Right lobe of liver (tissue), 6 donors: ENCODE results near the gene VSTM4. TPM values are rescaled to one million over a fixed set of nuclear protein-coding genes. Genes with fewer than 3 reads are reported as not detected.

Source experiments
- ATAC-seq, 4 donors: fragments of 200-7000 bp; cut with Tn5 transposase; one replicate each; pipeline ENCODE4 v1.9.1; 2020; ENCODE audit warnings: mild to moderate bottlenecking in 4 of 4, moderate library complexity in 4 of 4
- DNase-seq, 3 donors: peaks; one replicate each; pipeline ENCODE4 v3.0.0-alpha.2; 2020
- H3K27ac ChIP-seq, 3 donors: fragments of 200-600 bp; one replicate each; pipeline ENCODE4 v1.8.0; 2022
- H3K27me3 ChIP-seq, 2 donors: fragments of 200-600 bp; one replicate each; pipeline ENCODE4 v1.8.0; 2022
- H3K36me3 ChIP-seq, 4 donors: fragments of 200-600 bp; sonication (generic) in 1 of 4; one replicate each; pipeline versions ENCODE4 v1.5.1 to v1.8.0; 2017 to 2022; ENCODE audit warnings: control low read depth in 1 of 4
- H3K4me1 ChIP-seq, 4 donors: fragments of 200-600 bp; sonication (generic) in 1 of 4; one replicate each; pipeline versions ENCODE4 v1.5.1 to v1.8.0; 2017 to 2022; ENCODE audit warnings: control low read depth in 1 of 4
- H3K4me3 ChIP-seq, 3 donors: fragments of 200-600 bp; one replicate each; pipeline ENCODE4 v1.8.0; 2022
- H3K9me3 ChIP-seq, 4 donors: fragments of 200-600 bp; sonication (generic) in 1 of 4; one replicate each; pipeline versions ENCODE4 v1.5.1 to v1.8.0; 2017 to 2022; ENCODE audit warnings: control low read depth in 1 of 4
- POLR2A ChIP-seq: fragments of 450-650 bp; IDR thresholded peaks from one replicate; pipeline ENCODE4 v1.6.1; 2017; ENCODE audit warnings: antibody characterized with exemption, mild to moderate bottlenecking
- WGBS: methylation state at CpG from one replicate; pipeline ENCODE4 v1.1.6; 2018; ENCODE audit warnings: low coverage, low lambda C conversion rate; ENCODE audit not compliant: insufficient coverage; ENCODE audit errors: missing lambda C conversion rate; 5-methylcytosine and 5-hydroxymethylcytosine counted together
- intact Hi-C, 2 donors: fragments of 100-400 bp; cut with DNase I; formaldehyde crosslinking; loops; one replicate each; pipeline versions ENCODE4 v1.11.2 to v1.14.1; 2022
- long read RNA-seq: library from polyadenylated mRNA; unstranded; transcript quantifications from one replicate; pipeline ENCODE4 v2.0.0, GENCODE V29; 2019
- total RNA-seq, 6 experiments: library from RNA; depleted of rRNA in 2 of 6; stranded (reverse); fragments of >200 nt in 2 of 6; fragmentation: NEBNext Ultra II Directional in 3 of 6; extraction: Animal tissue kit (Norgen Biotek cat#: 25700) in 3 of 6; gene quantifications; one replicate each; pipeline versions ENCODE4 v1.1.0 to v1.2.4, GENCODE V29; 2016 to 2023
- TF ChIP-seq, protein P1 (sequence below), 4 donors: fragments of 200-600 bp in 3 of 4; fragments of 450-650 bp in 1 of 4; IDR thresholded peaks; one replicate each; pipeline versions ENCODE4 v1.5.1 to v1.8.0; 2016 to 2022; ENCODE audit warnings: antibody characterized with exemption in 4 of 4, mild to moderate bottlenecking in 2 of 4
- donor health status: DM: no; HTN: yes; CAD: no.
- donor health status: DM: no; HTN: no; CAD: no.
- donor health status: DM: no; HTN: no; CAD: no.
- donor health status: DM: no; HTN: yes; CAD: no.
- donor health status: DM: no; HTN: yes; CAD: no.

Gene VSTM4, protein sequence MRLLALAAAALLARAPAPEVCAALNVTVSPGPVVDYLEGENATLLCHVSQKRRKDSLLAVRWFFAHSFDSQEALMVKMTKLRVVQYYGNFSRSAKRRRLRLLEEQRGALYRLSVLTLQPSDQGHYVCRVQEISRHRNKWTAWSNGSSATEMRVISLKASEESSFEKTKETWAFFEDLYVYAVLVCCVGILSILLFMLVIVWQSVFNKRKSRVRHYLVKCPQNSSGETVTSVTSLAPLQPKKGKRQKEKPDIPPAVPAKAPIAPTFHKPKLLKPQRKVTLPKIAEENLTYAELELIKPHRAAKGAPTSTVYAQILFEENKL
- total RNA-seq, result 1 to 10 TPM; 2.1 to 6.6 (median 3.1) TPM
- long read RNA-seq, partial matches to known transcripts, result 0 of 3 reads
- long read RNA-seq, other reads (novel, unspliced or antisense), result 1 of 3 reads

DNA sequence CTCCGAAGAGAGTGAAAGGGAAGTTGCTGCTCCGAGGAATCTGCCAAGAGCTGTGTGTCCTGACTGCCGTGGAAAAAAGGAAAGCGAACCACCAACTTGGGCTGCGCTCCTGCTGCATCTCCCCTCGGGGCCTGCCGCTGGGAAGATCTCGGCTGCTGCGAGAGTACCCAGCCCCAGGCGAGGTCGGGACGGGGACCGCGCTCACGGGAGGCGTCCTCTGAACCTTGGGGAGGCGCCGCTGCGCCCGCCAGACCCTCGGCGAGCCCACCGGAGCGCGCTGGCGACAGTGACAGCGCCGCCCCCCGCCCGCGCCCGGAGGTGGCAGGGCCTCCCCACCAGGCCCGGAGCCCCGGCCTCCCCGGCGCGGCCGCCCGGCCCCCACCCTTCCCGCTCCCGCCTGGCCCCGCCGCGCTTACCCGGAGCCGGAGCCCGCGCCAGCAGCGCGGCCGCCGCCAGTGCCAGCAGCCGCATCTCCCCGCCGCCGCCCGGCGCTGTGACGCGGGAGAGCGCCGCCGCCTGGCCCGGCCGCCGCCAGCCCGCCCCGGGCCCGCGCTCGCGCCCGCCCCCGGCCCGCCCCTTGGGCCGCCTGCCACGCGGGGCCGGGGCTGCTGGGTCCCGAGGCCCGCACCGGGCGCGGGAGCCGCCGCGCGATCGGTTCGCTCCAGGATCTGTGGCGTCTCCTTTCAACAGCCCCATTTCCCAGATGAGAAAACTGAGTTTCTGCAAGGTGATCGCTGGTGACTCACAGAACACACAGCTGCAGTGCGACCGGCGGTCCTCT is at the start of gene VSTM4:
VSTM4 (minus strand) TSS at position 508 of the 781 bp plus-strand sequence; CDS start at position 471, 37 bp downstream.
- ATAC-seq, result peak; percentile 78 to 82 (median 80)
- intact Hi-C loops, result no loop called here

DNA sequence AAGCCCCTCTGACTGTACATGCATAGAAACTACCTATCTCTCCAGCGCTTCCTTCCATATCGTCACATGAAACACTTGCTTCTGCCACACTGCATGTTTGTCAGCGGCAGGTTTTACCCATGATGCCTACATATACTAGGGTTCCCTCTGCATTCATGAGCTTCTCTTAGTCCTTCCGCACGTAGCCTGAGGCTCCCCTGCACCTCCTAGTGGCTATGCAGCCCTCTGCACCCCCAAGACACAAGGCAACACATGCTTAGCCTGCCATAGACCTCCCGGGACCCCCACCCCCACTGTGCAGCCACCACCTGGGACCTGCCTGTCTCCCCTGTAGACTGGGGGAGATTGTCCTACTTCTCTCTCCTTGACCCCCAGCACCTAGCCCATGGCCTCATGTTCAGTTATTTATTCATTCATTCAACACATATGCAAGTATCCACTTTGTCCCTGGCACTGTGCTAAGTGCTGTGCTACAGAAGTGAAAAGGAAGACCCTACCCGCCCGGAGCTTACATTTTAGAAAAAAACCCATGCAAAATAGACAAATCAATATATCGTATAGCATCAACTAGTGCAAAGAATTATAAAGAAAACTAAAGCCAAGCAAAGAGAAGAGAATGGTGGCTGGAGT is 49.4 kb upstream of the VSTM4 start:
- TF ChIP-seq POLR2A, result no peak
- TF ChIP-seq, protein P1, sequence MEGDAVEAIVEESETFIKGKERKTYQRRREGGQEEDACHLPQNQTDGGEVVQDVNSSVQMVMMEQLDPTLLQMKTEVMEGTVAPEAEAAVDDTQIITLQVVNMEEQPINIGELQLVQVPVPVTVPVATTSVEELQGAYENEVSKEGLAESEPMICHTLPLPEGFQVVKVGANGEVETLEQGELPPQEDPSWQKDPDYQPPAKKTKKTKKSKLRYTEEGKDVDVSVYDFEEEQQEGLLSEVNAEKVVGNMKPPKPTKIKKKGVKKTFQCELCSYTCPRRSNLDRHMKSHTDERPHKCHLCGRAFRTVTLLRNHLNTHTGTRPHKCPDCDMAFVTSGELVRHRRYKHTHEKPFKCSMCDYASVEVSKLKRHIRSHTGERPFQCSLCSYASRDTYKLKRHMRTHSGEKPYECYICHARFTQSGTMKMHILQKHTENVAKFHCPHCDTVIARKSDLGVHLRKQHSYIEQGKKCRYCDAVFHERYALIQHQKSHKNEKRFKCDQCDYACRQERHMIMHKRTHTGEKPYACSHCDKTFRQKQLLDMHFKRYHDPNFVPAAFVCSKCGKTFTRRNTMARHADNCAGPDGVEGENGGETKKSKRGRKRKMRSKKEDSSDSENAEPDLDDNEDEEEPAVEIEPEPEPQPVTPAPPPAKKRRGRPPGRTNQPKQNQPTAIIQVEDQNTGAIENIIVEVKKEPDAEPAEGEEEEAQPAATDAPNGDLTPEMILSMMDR (IDR thresholded peaks at IDR 0.05), result peak; percentile 68 to 77 (median 74)
- Histone ChIP-seq H3K27me3 (no peaks in the 10 kb centered on the region), H3K4me1 (no peaks in the 10 kb centered on the region), H3K27ac (no peak overlapping the region), H3K9me3 (no peaks in the 10 kb centered on the region), H3K4me3 (no peak overlapping the region), H3K36me3 (no peaks in the 10 kb centered on the region)
- ATAC-seq, result peak; percentile 84 to 90 (median 86)
- DNase-seq, result peak in 2 of 3 donors; percentile 52 to 64
- WGBS, result 35% methylated on average over 9 of the region's 9 CpGs
- intact Hi-C loops, result loop anchor here (5.0 kb wide), 1 partner anchor 187 kb away; no protein-coding TSS in a partner anchor

More for the DNA sequence above, at the start of gene VSTM4:
- no peaks in the 10 kb centered on the region for H3K36me3 ChIP-seq
- H3K9me3 ChIP-seq, result no peaks in the 10 kb centered on the region
- TF ChIP-seq, protein P1 (IDR thresholded peaks at IDR 0.05), result peak in 1 of 4 donors; percentile 9
- TF ChIP-seq POLR2A, result no peak
- H3K4me1 ChIP-seq, result peaks cover 0 to 24% (median 0%) of the 10 kb centered on the region in 4 donors
- peak in 2 of 3 donors; percentile 48 to 62 for DNase-seq
- WGBS, result 16% methylated on average over 7 of the region's 95 CpGs
- peak within 1 kb of the TSS in 2 of 3 donors; percentile 56 to 59 for H3K27ac ChIP-seq
- H3K4me3 ChIP-seq, result peak within 1 kb of the TSS; percentile 37 to 74 (median 55)
- H3K27me3 ChIP-seq, result no peaks in the 10 kb centered on the region

DNA sequence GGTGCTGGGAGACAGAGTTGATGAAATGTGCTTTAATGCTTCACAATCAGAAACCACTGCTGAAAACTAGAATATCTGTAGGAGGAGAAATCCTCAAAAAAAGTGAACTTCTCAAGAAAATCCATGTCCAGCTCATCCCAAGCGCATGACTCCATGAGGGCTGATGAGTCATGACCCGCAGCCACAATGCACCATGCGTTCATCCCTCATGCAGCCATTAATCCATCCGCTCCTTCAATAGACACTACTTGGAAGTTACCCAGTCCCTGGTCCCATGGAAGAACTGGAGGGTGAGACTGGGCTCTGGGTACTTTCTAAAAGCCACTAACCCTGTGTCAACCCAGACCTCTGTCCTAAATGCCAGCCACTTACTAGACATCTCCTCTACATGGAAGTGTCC is 48.4 kb upstream of the VSTM4 start:
- ATAC-seq, result no peak

More for the DNA sequence above, 48.4 kb upstream of the VSTM4 start:
- no peaks in the 10 kb centered on the region for H3K4me1 ChIP-seq
- intact Hi-C loops, result loop anchor here in 1 of 2 donors (5.0 kb wide), 1 partner anchor 186 kb away; no protein-coding TSS in a partner anchor
- no peak overlapping the region for H3K27ac ChIP-seq
- H3K36me3 ChIP-seq, result no peaks in the 10 kb centered on the region
- WGBS, result 100% methylated on average over 2 of the region's 4 CpGs
- no peak overlapping the region for H3K4me3 ChIP-seq
- no peaks in the 10 kb centered on the region for H3K9me3 ChIP-seq
- no peak for DNase-seq
- H3K27me3 ChIP-seq, result no peaks in the 10 kb centered on the region
- TF ChIP-seq, protein P1 (IDR thresholded peaks at IDR 0.05), result no peak
- no peak for TF ChIP-seq POLR2A
